Occipital lobe (tissue), 2 donors: ENCODE measurements around the gene HHIP. TPM values are rescaled to one million over a fixed set of nuclear protein-coding genes. Genes with fewer than 3 reads are reported as not detected.

ENCODE experiments used
- DNase-seq: peaks from one replicate; lab custom pipeline; 2025; lab: John Stamatoyannopoulos, UW
- total RNA-seq: library from RNA; depleted of rRNA; stranded (reverse); fragments of >200 nt; gene quantifications from one replicate; pipeline ENCODE4 v1.2.3, GENCODE V29; 2014

Gene HHIP
- total RNA-seq, 1 donor from 2014 or later, result 0.31 TPM

- no peak for DNase-seq
Observed at GRCh38 chr4:144705601-144706590, 59.9 kb downstream of the HHIP start.

GRCh38 chr4:144709159-144709558 lies 63.2 kb downstream of the HHIP start:
- no peak for DNase-seq

GRCh38 chr4:144709793-144710525 lies 64.0 kb downstream of the HHIP start:
- peak; percentile 22 for DNase-seq

GRCh38 chr4:144710526-144710912 lies 64.6 kb downstream of the HHIP start:
- DNase-seq, result no peak

- DNase-seq, result no peak
Observed at GRCh38 chr4:144711700-144712456, 65.9 kb downstream of the HHIP start.

- no peak for DNase-seq
Observed at GRCh38 chr4:144712775-144713174, 66.8 kb downstream of the HHIP start.

GRCh38 chr4:144714166-144714565 lies 68.2 kb downstream of the HHIP start:
- no peak for DNase-seq

- DNase-seq, result no peak
Observed at GRCh38 chr4:144715230-144715629, 69.3 kb downstream of the HHIP start.

- no peak for DNase-seq
Observed at GRCh38 chr4:144716778-144717177, 70.8 kb downstream of the HHIP start.

GRCh38 chr4:144718958-144719512 lies 73.1 kb downstream of the HHIP start:
- no peak for DNase-seq

GRCh38 chr4:144720491-144720890 lies 74.5 kb downstream of the HHIP start:
- DNase-seq, result no peak

- no peak for DNase-seq
Observed at GRCh38 chr4:144721994-144722393, 76.0 kb downstream of the HHIP start.

- no peak for DNase-seq
Observed at GRCh38 chr4:144723471-144723870, 77.5 kb downstream of the HHIP start.

- DNase-seq, result no peak
Observed at GRCh38 chr4:144729175-144729574, 83.2 kb downstream of the HHIP start.

- DNase-seq, result no peak
Observed at GRCh38 chr4:144732584-144733428, 86.8 kb downstream of the HHIP start.

GRCh38 chr4:144733566-144733965 lies 87.6 kb downstream of the HHIP start:
- no peak for DNase-seq

GRCh38 chr4:144734522-144734921 lies 88.6 kb downstream of the HHIP start:
- no peak for DNase-seq

- no peak for DNase-seq
Observed at GRCh38 chr4:144738649-144739048, 92.7 kb downstream of the HHIP start.

GRCh38 chr4:144739511-144740033 lies 93.6 kb downstream of the HHIP start:
- DNase-seq, result no peak

GRCh38 chr4:144740316-144740715 lies 94.4 kb downstream of the HHIP start:
- DNase-seq, result no peak
